Thyroid gland (tissue), 4 donors: ENCODE results near the gene BRINP3.

Experiments used
- CTCF ChIP-seq, 6 experiments: fragments of 200-600 bp in 3 of 6; fragments of 450-650 bp in 3 of 6; sonication (generic) in 3 of 6; IDR thresholded peaks; one replicate each; pipeline ENCODE4 v1.5.1; 2016 to 2019; ENCODE audit warnings: antibody characterized with exemption in 6 of 6, mild to moderate bottlenecking in 2 of 6, inconsistent platforms in 1 of 6, moderate library complexity in 1 of 6
- POLR2A ChIP-seq, 2 donors: fragments of 450-650 bp; IDR thresholded peaks; one replicate each; pipeline ENCODE4 v1.6.1; 2017; ENCODE audit warnings: antibody characterized with exemption in 2 of 2, mild to moderate bottlenecking in 2 of 2, moderate library complexity in 1 of 2

DNA sequence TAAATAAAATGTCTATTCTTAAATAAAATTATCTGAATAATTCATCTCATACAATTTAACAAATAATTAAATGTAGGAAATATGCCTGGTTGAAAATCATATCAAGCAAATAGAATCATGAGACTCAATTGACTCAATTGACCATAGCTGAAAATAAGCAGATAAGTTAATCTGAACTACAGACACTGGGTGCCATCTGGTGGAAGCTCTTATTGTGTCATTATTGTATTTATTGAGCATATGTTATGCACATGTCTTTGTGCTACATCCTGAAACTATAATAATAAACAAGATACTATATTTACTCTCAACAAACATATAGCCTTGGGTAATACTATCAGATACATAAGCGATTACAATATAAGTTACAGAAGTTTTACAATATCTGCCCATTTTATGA is 41.0 kb downstream of the BRINP3 start:
- TF ChIP-seq CTCF (IDR thresholded peaks at IDR 0.05) (no peak), POLR2A (IDR thresholded peaks at IDR 0.05) (no peak)
